ENCODE results near the gene GXYLT1. TPM values are rescaled to one million over a fixed set of nuclear protein-coding genes. Genes with fewer than 3 reads are reported as not detected.

The GXYLT1 gene
- 1 to 10 TPM; 7.3 to 8.0 TPM for total RNA-seq

GRCh38 chr12:42144408-42145196 lies at the start of gene GXYLT1:
Gene GXYLT1, minus strand, starts transcription at chr12:42144874. Its CDS starts 228 bp downstream, at chr12:42144646.

Other genes with a start within 250 kb of the GXYLT1 start
- gene YAF2, start 93.4 kb upstream of the GXYLT1 start, total RNA-seq = 10 to 100 TPM; 38.1 to 40.3 TPM
- gene ZCRB1, start 181.2 kb upstream of the GXYLT1 start, total RNA-seq = 10 to 100 TPM; 36.4 to 36.8 TPM
- 10 to 100 TPM; 79.9 to 83.7 TPM for gene PPHLN1, start 181.3 kb upstream of the GXYLT1 start, total RNA-seq